Sigmoid colon (tissue), 7 donors: Measurements from ENCODE around the gene ABLIM1. TPM values are rescaled to one million over a fixed set of nuclear protein-coding genes. Genes with fewer than 3 reads are reported as not detected.

ENCODE experiments used
- DNase-seq: peaks from one replicate; pipeline ENCODE4 v3.0.0-alpha.2; 2019
- H3K27ac ChIP-seq, 4 donors: fragments of 200-600 bp; sonication (generic); one replicate each; pipeline ENCODE4 v1.5.1; 2016 to 2019; ENCODE audit warnings: mild to moderate bottlenecking in 1 of 4
- H3K27me3 ChIP-seq, 3 donors: fragments of 200-600 bp; sonication (generic); one replicate each; pipeline ENCODE4 v1.5.1; 2019; ENCODE audit warnings: mild to moderate bottlenecking in 1 of 3
- H3K36me3 ChIP-seq, 4 donors: fragments of 200-600 bp; sonication (generic); one replicate each; pipeline ENCODE4 v1.5.1; 2016 to 2019
- H3K4me1 ChIP-seq, 4 donors: fragments of 200-600 bp; sonication (generic); one replicate each; pipeline ENCODE4 v1.5.1; 2017 to 2019
- H3K4me3 ChIP-seq, 4 donors: fragments of 200-600 bp; sonication (generic); one replicate each; pipeline ENCODE4 v1.5.1; 2017 to 2019; ENCODE audit warnings: mild to moderate bottlenecking in 2 of 4, moderate library complexity in 1 of 4
- H3K9me3 ChIP-seq, 4 donors: fragments of 200-600 bp in 3 of 4; sonication (generic) in 3 of 4; one replicate each; pipeline versions ENCODE4 v1.5.1 to v1.6.1; 2013 to 2019
- CTCF ChIP-seq, 4 experiments: fragments of 450-650 bp in 3 of 4; fragments of 200-600 bp in 1 of 4; IDR thresholded peaks; one replicate each; pipeline ENCODE4 v1.5.1; 2016 to 2019; ENCODE audit warnings: antibody characterized with exemption in 4 of 4, mild to moderate bottlenecking in 3 of 4, moderate library complexity in 2 of 4
- EP300 ChIP-seq, 4 donors: sonication (generic); formaldehyde crosslinking; IDR thresholded peaks; one replicate each; pipeline ENCODE4 v1.6.1; 2017; ENCODE audit warnings: antibody characterized with exemption in 4 of 4
- POLR2A ChIP-seq, 2 donors: fragments of 450-650 bp; IDR thresholded peaks; one replicate each; pipeline ENCODE4 v1.6.1; 2016; ENCODE audit warnings: antibody characterized with exemption in 2 of 2, mild to moderate bottlenecking in 2 of 2, moderate library complexity in 2 of 2
- POLR2AphosphoS5 ChIP-seq, 4 donors: sonication (generic); formaldehyde crosslinking; IDR thresholded peaks; one replicate each; pipeline ENCODE4 v1.6.1; 2017; ENCODE audit warnings: antibody characterized with exemption in 4 of 4
- WGBS, 2 donors: extraction: QIAGEN DNeasy Blood & Tissue Kit; methylation state at CpG; one replicate each; pipeline ENCODE4 v1.1.7; 2013; 5-methylcytosine and 5-hydroxymethylcytosine counted together
- intact Hi-C: fragments of 100-400 bp; cut with DNase I; formaldehyde crosslinking; loops from one replicate; pipeline ENCODE4 v1.15.1; 2023
- polyA plus RNA-seq, 3 donors: library from polyadenylated mRNA; stranded (reverse); fragments of 200-250 nt; gene quantifications; one replicate each; pipeline ENCODE4 v1.2.3, GENCODE V29; 2013
- total RNA-seq, 4 donors: library from RNA; depleted of rRNA; stranded (reverse); fragments of >200 nt; gene quantifications; one replicate each; pipeline ENCODE4 v1.1.0, GENCODE V29; 2016
- donor health status: healthy with polysubstance abuse.
- donor health status: Bipolar disorder and iron deficiency.
- donor health status: healthy.

The ABLIM1 gene
- total and polyA plus RNA-seq, 7 donors: 41.9 to 127 (median 49.5) TPM

- 49 to 71% methylated on average over 8 of the region's 8 CpGs for WGBS, 2 donors
Observed at GRCh38 chr10:114648368-114648767, 9.7 kb downstream of the ABLIM1 start.

GRCh38 chr10:114647545-114648138, 10.4 kb downstream of the ABLIM1 start:
- no peak overlapping the region for H3K27ac ChIP-seq
- H3K27me3 ChIP-seq: no peaks in the 10 kb centered on the region
- H3K9me3 ChIP-seq: no peaks in the 10 kb centered on the region
- no peak for DNase-seq
- TF ChIP-seq POLR2AphosphoS5 (IDR thresholded peaks at IDR 0.05) (no peak), POLR2A (IDR thresholded peaks at IDR 0.05) (no peak), CTCF (IDR thresholded peaks at IDR 0.05) (no peak), EP300 (IDR thresholded peaks at IDR 0.05) (no peak)
- intact Hi-C loops: no loop called here
- peaks cover 0 to 10% (median 3%) of the 10 kb centered on the region in 4 donors for H3K4me1 ChIP-seq
- 47 to 60% methylated on average over 2 of the region's 2 CpGs for WGBS, 2 donors
- no peaks in the 10 kb centered on the region for H3K36me3 ChIP-seq
- H3K4me3 ChIP-seq: no peak overlapping the region

More at GRCh38 chr10:114648368-114648767, 9.7 kb downstream of the ABLIM1 start:
- H3K27me3 ChIP-seq: no peaks in the 10 kb centered on the region
- H3K4me1 ChIP-seq: peaks cover 0 to 14% (median 3%) of the 10 kb centered on the region in 4 donors
- no peak overlapping the region for H3K27ac ChIP-seq
- TF ChIP-seq POLR2A (IDR thresholded peaks at IDR 0.05): no peak
- TF ChIP-seq POLR2AphosphoS5 (IDR thresholded peaks at IDR 0.05): no peak
- TF ChIP-seq CTCF (IDR thresholded peaks at IDR 0.05): no peak
- no peak for TF ChIP-seq EP300 (IDR thresholded peaks at IDR 0.05)
- no peak for DNase-seq
- no peaks in the 10 kb centered on the region for H3K9me3 ChIP-seq
- H3K36me3 ChIP-seq: no peaks in the 10 kb centered on the region
- H3K4me3 ChIP-seq: no peak overlapping the region
- intact Hi-C loops: no loop called here

GRCh38 chr10:114646426-114646825, 11.6 kb downstream of the ABLIM1 start:
- WGBS, 2 donors: 82 to 92% methylated on average over 5 of the region's 5 CpGs
- Histone ChIP-seq H3K4me3 (no peak overlapping the region), H3K9me3 (no peaks in the 10 kb centered on the region)

DNA sequence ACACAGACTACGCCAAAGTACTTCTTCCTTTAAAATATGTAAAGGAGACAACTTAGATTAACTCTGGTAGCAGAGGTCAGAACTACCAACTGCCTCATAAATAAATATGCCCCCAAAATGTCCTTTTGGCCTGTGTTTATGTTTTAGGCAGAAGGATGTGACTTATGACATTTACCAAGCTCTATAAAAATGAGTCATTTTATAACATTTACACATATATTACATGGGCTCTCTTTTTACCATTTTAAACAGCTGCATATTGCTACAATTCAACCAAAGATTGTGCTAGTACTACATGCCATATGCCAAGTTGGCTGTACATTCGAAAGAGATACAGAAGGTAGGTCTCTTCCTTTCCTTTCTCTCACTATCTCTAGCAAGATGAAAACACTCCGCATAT, 12.4 kb downstream of the ABLIM1 start:
- TF ChIP-seq POLR2AphosphoS5 (IDR thresholded peaks at IDR 0.05) (no peak), POLR2A (IDR thresholded peaks at IDR 0.05) (no peak), EP300 (IDR thresholded peaks at IDR 0.05) (no peak), CTCF (IDR thresholded peaks at IDR 0.05) (no peak)
- no peaks in the 10 kb centered on the region for H3K9me3 ChIP-seq
- H3K27ac ChIP-seq: no peak overlapping the region
- H3K4me3 ChIP-seq: no peak overlapping the region
- DNase-seq: no peak
- H3K4me1 ChIP-seq: peaks cover 0 to 10% (median 3%) of the 10 kb centered on the region in 4 donors
- H3K36me3 ChIP-seq: no peaks in the 10 kb centered on the region
- intact Hi-C loops: no loop called here
- 28 to 70% methylated on average over 3 of the region's 3 CpGs for WGBS, 2 donors
- no peaks in the 10 kb centered on the region for H3K27me3 ChIP-seq

More at GRCh38 chr10:114646426-114646825, 11.6 kb downstream of the ABLIM1 start:
- Histone ChIP-seq H3K27ac (no peak overlapping the region), H3K36me3 (no peaks in the 10 kb centered on the region), H3K27me3 (no peaks in the 10 kb centered on the region), H3K4me1 (peaks cover 0 to 10% (median 3%) of the 10 kb centered on the region in 4 donors)
- TF ChIP-seq POLR2AphosphoS5 (IDR thresholded peaks at IDR 0.05) (no peak), EP300 (IDR thresholded peaks at IDR 0.05) (no peak), POLR2A (IDR thresholded peaks at IDR 0.05) (no peak), CTCF (IDR thresholded peaks at IDR 0.05) (no peak)
- intact Hi-C loops: no loop called here
- no peak for DNase-seq

DNA sequence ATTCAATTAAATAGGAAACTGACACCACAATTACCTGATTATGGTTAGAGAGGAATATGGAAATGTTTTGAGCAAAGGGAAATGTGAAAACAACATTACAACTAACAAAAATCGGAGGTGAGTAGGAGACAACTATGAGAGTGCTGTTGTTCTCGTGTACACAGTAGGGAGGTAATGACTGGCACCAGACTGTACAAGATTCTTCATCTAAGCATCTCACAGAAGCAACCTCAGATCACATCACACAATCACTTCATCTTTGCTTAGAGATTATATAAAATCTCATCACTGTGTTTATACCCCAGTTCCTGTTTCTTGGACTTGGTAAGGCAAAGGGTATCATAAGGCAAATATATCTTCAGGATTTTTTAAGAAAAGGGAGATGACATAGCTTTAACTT, 14.9 kb downstream of the ABLIM1 start:
- TF ChIP-seq POLR2A (IDR thresholded peaks at IDR 0.05): no peak
- no peak for DNase-seq
- Histone ChIP-seq H3K4me3 (no peak overlapping the region), H3K27ac (no peak overlapping the region), H3K27me3 (no peaks in the 10 kb centered on the region), H3K36me3 (no peaks in the 10 kb centered on the region), H3K9me3 (no peaks in the 10 kb centered on the region), H3K4me1 (peaks cover 0 to 5% (median 1%) of the 10 kb centered on the region in 4 donors)
- intact Hi-C loops: no loop called here
- WGBS, 2 donors: 39 to 81% methylated on average over 2 of the region's 2 CpGs
